ENCODE measurements around the gene MAST1. TPM values are rescaled to one million over a fixed set of nuclear protein-coding genes. Genes with fewer than 3 reads are reported as not detected.
"Not testable (repeated sequence)": the region's sequence is repeated elsewhere in the genome, so short reads cannot be mapped to it uniquely, and the experiment has no call there.

Gene MAST1
- total and polyA plus RNA-seq, 5 experiments from 2014 or later: 0.22 to 4.4 (median 0.97) TPM

DNA sequence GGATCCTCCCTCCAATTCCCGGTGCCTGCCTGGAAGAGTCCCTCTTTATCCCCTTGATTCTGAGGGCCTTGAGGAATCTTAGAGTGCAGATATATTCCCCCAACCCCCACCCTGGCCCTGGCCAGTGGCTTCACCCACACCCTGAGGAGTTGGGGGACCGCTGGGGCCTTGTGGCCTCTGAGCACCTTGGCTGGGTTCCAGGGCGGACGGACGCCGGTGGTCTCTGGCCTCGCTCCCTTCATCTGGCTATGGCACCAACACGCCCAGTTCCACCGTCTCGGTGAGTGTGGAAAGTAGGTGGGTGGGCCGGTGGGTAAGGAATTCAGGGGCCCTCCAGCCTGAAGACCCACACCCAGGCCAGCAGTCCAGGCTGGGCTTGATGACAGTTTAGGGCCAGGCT, 5.0 kb downstream of the MAST1 start:
- Mint-ChIP-seq H3K4me3 (no peak overlapping the region), H3K4me1 (peaks cover 23 to 39% (median 34%) of the 10 kb centered on the region in 4 donors), H3K9me3 (no peaks in the 10 kb centered on the region), H3K36me3 (peaks cover 0 to 11% (median 2%) of the 10 kb centered on the region in 3 donors), H3K27me3 (peaks cover 38 to 83% (median 54%) of the 10 kb centered on the region in 5 donors), H3K27ac (no peak overlapping the region)
- DNase-seq: no peak
- POLR2A ChIA-PET: no interaction called here
- no peak for ATAC-seq

DNA sequence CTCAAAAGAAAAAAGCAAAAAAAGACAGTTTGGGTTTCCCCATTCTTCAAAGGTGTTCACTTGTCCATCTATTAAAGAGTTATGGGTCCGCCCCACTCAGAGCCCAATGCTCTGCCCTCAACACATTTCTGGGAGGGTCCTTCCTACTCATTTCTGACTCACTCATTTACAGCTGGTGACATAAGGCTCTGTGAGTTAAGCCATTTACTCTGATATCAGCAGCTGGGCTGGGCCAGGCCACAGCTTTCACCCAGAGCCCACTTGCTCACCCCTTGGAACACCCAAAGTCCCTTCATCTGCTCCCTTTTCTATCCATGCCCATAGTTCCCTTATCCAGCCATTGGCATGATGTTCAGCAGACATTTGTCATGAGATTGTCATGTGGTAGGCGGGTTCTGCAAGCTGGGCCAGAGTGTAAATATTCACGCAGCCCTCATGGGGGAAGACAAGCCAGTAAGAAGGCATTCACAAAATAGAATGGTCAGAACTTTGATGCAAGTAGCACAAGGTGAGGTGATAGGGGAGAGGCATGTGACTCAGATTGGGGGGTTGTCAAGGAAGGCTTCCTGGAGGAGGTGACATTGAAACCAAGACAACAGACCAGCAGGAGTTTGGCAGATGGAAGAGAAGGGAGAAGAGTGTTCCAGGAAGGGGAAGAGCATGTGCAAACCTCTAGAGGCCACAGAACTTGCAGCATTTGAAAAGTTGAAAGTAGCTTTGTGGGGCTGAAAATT, 5.9 kb downstream of the MAST1 start:
- Mint-ChIP-seq H3K27me3 (peaks cover 38 to 75% (median 56%) of the 10 kb centered on the region in 5 donors), H3K4me3 (no peak overlapping the region), H3K4me1 (peaks cover 21 to 31% (median 29%) of the 10 kb centered on the region in 4 donors), H3K36me3 (peaks cover 0 to 11% (median 2%) of the 10 kb centered on the region in 3 donors), H3K27ac (no peak overlapping the region), H3K9me3 (no peaks in the 10 kb centered on the region)
- POLR2A ChIA-PET: interaction anchor here (0.5 kb wide), 2 partner anchors 36 to 117 kb away, joined by 3 to 5 read pairs; no protein-coding TSS in a partner anchor
- ATAC-seq (no peak), DNase-seq (no peak)

DNA sequence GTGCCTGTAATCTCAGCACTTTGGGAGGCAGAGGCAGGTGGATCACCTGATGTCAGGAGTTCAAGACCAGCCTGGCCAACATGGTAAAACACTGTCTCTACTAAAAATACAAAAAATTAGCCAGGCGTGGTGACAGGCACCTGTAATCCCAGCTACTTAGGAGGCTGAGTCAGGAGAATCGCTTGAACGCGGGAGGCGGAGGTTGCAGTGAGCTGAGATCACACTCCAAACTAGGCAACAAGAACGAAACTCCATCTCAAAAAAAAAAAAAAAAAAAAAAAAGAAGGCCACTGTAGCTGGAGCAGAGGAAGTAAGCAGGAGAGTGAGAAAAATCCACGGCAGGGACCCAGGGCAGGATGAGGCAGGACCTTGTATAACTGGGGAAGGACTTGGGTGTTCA, 8.3 kb downstream of the MAST1 start:
- H3K9me3 Mint-ChIP-seq, ATAC-seq, H3K36me3 Mint-ChIP-seq, H3K27ac Mint-ChIP-seq, DNase-seq: not testable (repeated sequence)
- peaks cover 21 to 52% (median 34%) of the 10 kb centered on the region in 5 donors for H3K27me3 Mint-ChIP-seq
- POLR2A ChIA-PET: interaction anchor here (0.6 to 2.1 kb wide), 6 partner anchors 46 to 1843 kb away, joined by 3 to 8 read pairs (median 4); no protein-coding TSS in a partner anchor
- peaks cover 7 to 11% (median 9%) of the 10 kb centered on the region in 4 donors for H3K4me1 Mint-ChIP-seq
- H3K4me3 Mint-ChIP-seq: peak overlapping the region in 1 of 10 donors; percentile 6

DNA sequence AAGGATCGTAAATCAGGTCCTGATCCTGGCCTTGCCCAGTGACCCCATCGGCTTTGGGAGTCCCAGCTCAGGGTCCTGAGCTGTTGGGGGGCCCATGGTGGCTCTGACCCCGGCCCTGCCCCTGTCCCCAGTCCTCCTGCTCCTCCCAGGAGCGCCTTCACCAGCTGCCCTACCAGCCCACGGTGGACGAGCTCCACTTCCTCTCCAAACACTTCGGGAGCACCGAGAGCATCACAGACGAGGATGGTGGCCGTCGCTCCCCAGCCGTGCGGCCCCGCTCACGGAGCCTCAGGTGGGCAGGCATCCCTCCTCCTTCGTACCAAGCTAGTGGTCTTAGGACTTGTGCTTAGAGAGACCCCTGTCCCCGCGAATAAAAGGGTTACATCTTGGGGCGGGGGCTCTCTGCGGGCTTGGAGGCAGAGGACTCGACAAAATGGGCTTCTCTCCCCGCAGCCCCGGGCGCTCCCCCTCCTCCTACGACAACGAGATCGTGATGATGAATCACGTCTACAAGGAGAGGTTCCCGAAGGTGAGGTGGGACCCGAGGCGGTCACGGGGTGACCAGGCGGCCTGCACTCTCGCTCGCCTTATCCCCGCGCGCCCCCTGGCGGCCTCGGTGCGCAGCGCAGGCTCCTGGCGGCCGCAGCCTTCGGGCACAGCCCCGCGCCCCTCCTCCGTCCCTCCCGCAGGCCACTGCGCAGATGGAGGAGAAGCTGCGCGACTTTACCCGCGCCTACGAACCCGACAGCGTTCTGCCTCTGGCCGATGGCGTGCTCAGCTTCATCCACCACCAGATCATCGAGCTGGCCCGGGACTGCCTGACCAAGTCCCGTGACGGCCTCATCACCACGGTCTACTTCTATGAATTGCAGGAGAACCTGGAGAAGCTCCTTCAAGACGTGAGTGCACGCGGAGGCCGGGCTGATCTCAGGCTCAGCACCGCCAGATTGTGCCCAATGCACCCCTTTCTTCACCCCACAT, 9.1 kb downstream of the MAST1 start:
- DNase-seq (peak; percentile 56 to 85 (median 79)), ATAC-seq (peak; percentile 94 to 98)
- H3K9me3 Mint-ChIP-seq: no peaks in the 10 kb centered on the region
- peaks cover 16 to 46% (median 28%) of the 10 kb centered on the region in 5 donors for H3K27me3 Mint-ChIP-seq
- peak overlapping the region in 1 of 10 donors; percentile 76 for H3K27ac Mint-ChIP-seq
- H3K4me3 Mint-ChIP-seq: peak overlapping the region in 8 of 10 donors; percentile 29 to 67 (median 50)
- POLR2A ChIA-PET: interaction anchor here (0.5 to 2.1 kb wide), 10 partner anchors 15 to 1842 kb away, joined by 3 to 8 read pairs (median 4); no protein-coding TSS in a partner anchor
- peaks cover 3 to 7% (median 6%) of the 10 kb centered on the region in 4 donors for H3K4me1 Mint-ChIP-seq
- peaks cover 0 to 2% (median 0%) of the 10 kb centered on the region in 3 donors for H3K36me3 Mint-ChIP-seq

DNA sequence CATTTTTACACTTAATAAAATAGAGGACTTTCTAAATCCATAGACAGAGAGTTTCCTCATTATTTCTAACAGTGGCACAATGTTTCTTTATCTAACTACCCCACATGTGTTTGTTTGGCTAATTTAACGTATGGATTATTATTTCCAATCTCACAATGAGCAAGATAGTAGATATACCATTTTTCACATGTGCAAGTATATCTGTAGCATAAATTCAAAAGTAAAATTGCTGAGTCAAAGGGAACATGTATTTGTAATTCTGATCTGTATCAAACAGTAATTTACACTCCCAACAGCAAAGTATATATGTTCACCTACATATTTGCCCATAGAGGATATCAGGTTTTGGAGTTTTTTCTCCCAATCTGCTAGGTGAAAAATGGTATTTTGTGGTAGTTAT, 18.3 kb downstream of the MAST1 start:
- Mint-ChIP-seq H3K4me1 (no peaks in the 10 kb centered on the region), H3K27me3 (peaks cover 0 to 2% (median 0%) of the 10 kb centered on the region in 5 donors), H3K4me3 (no peak overlapping the region), H3K9me3 (peaks cover 0 to 18% (median 3%) of the 10 kb centered on the region in 9 donors), H3K36me3 (peaks cover 0 to 8% (median 2%) of the 10 kb centered on the region in 3 donors), H3K27ac (no peak overlapping the region)
- ATAC-seq: no peak
- no peak for DNase-seq
- POLR2A ChIA-PET: interaction anchor here (0.6 kb wide), 1 partner anchor 26 kb away, joined by 3 read pairs; no protein-coding TSS in a partner anchor

DNA sequence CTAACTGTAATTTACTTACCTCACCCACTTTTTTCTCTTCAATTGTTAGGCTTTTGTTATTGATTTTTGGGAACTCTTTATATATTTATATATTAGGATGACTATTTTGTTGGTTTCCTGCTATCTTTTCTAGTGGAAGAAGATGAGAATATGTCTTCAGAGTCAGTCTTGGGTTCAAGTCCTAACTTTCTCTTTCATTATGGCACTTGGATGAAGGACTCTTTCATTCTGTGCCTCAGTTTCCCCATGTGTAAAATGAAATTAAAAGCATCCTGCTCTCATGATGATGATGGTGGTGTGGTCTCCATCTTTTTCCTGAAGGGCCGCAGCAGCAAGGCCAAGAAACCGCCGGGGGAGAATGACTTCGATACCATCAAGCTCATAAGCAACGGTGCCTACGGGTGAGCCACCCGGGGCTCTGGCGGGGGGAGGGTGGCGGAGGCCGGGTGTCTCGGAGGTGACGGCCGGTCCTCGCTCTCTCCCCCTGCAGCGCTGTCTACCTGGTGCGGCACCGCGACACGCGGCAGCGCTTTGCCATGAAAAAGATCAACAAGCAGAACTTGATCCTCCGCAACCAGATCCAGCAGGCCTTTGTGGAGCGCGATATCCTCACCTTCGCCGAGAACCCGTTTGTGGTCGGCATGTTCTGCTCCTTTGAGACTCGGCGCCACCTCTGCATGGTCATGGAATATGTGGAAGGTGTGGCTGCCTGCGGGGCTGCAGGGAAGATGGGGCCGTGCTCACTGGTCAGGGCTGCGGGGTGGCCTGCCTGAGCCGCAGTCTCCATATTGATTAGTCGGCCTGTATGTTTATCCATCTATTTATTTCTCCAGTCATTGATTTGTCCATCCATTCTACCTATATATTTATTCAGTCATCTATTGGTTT, 20.0 kb downstream of the MAST1 start:
- Mint-ChIP-seq H3K9me3 (peaks cover 0 to 18% (median 3%) of the 10 kb centered on the region in 9 donors), H3K27me3 (peaks cover 0 to 2% (median 0%) of the 10 kb centered on the region in 5 donors)

DNA sequence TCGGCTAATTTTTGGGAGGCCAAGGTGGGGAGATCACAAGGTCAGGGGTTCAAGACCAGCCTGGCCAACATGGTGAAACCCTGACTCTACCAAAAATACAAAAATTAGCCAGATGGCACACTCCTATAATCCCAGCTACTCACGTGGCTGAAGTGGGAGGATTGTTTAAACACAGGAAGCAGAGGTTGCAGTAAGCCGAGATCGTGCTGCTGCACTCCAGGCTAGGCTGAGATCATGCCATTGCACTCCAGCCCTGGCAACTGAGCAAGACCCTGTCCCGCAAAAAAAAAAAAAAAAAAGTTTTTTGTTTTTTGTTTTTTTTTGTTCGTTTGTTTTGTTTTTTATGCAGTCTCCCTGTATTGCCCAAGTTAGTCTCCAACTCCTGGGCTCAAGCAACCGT, 21.2 kb downstream of the MAST1 start:
- Mint-ChIP-seq H3K36me3 (peaks cover 0 to 8% (median 2%) of the 10 kb centered on the region in 3 donors), H3K9me3 (peaks cover 0 to 18% (median 3%) of the 10 kb centered on the region in 9 donors), H3K4me3 (no peak overlapping the region), H3K27ac (no peak overlapping the region), H3K27me3 (peaks cover 0 to 5% (median 0%) of the 10 kb centered on the region in 5 donors), H3K4me1 (no peaks in the 10 kb centered on the region)
- ATAC-seq: no peak
- no peak for DNase-seq
- POLR2A ChIA-PET: interaction anchor here (0.6 kb wide), 1 partner anchor 14 kb away, joined by 4 read pairs; no protein-coding TSS in a partner anchor

More for the DNA sequence above, 20.0 kb downstream of the MAST1 start:
- H3K36me3 Mint-ChIP-seq: peaks cover 0 to 8% (median 2%) of the 10 kb centered on the region in 3 donors
- no peak overlapping the region for H3K4me3 Mint-ChIP-seq
- no peaks in the 10 kb centered on the region for H3K4me1 Mint-ChIP-seq
- peak in 1 of 10 donors; percentile 58 for DNase-seq
- no peak overlapping the region for H3K27ac Mint-ChIP-seq
- no peak for ATAC-seq
- POLR2A ChIA-PET: interaction anchor here (0.6 kb wide), 1 partner anchor 27 kb away, joined by 3 read pairs; no protein-coding TSS in a partner anchor

DNA sequence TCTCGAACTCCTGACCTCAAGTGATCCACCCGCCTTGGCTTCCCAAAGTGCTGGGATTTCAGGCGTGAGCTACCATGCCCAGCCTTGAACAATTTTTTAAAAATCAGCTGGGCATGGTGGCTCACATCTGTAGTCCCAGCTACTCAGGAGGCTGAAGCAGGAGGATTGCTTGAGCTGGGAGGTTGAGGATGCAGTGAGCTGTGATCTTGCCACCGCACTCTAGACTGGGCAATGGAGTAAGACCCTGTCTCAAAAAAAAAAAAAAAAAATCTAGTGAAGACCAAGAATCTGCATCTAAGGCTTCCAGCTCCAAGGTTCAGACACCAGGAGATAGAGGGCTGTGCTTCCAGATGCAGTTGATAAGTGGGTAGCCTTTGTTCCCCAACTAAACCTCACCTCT, 25.8 kb downstream of the MAST1 start:
- Mint-ChIP-seq H3K9me3 (peaks cover 0 to 2% (median 0%) of the 10 kb centered on the region in 9 donors), H3K27me3 (peaks cover 0 to 5% (median 0%) of the 10 kb centered on the region in 5 donors), H3K36me3 (no peaks in the 10 kb centered on the region), H3K27ac (no peak overlapping the region), H3K4me1 (peaks cover 8 to 13% (median 11%) of the 10 kb centered on the region in 4 donors), H3K4me3 (peak overlapping the region in 1 of 10 donors; percentile 10)
- DNase-seq (no peak), ATAC-seq (no peak)
- POLR2A ChIA-PET: interaction anchor here (0.7 to 1.0 kb wide), 2 partner anchors 10 to 233 kb away, joined by 3 to 5 read pairs; no protein-coding TSS in a partner anchor

DNA sequence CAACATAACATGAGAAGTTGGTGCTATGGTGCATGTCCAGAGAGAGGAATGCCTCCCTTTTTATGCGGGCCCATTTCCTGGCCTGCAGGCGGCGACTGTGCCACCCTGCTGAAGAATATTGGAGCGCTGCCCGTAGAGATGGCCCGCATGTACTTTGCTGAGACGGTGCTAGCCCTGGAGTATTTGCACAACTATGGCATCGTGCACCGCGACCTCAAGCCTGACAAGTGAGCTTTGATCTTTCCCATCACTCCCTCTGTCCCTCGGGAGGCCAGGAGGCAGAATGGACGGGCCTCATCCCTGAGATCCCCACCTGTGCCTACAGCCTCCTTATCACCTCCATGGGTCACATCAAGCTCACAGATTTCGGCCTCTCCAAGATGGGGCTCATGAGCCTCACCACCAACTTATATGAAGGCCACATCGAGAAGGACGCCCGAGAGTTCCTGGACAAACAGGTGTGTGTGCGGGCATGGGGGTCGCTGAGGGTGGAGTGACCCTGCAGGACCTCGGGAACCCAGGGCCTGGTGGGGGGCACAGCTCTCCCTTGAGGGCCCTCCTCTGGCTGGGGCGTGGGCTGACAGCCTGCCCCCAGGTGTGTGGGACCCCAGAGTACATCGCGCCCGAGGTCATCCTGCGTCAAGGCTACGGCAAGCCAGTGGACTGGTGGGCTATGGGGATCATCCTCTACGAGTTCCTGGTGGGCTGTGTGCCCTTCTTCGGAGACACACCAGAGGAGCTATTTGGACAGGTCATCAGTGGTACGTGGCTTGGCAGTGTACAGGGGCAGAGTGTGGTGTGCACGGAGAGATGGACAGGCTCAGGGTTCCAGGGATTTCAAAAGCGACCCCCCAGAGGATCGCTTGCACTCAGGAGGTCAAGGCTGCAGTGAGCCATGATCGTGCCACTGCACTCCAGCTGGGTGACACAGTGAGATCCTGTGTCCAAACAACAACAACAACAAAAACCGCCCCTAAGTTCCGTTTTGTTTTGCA, 26.7 kb downstream of the MAST1 start:
- no peak for ATAC-seq

DNA sequence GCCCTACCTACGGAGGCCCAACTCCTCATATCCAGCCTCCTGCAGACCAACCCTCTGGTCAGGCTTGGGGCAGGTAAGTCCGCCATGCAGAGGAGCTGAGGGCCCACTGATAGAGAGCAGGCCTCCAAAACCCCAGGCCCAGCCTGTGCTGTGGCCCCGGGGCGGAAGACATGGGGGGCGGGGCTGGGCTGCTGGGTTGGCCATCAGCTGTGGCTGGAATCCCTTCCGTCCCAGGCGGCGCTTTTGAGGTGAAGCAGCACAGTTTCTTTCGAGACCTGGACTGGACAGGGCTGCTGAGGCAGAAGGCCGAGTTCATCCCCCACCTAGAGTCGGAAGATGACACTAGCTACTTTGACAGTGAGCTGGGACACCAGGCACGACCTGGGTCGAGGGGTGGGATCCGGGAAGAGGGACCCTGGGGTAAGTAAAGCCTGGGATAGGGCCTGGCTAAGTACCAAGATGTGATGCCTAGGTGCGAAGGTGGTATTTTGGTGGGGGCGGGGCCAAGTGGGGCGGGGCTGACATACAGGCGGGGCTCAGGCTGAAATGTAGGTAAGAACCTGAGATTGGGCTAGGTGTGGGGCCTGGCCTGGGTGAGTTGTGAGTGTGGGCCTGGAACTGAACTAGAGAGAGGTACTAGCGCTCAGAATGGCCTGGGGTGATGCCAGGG, 27.6 kb downstream of the MAST1 start:
- no peaks in the 10 kb centered on the region for H3K9me3 Mint-ChIP-seq
- ATAC-seq: no peak
- peaks cover 8 to 13% (median 11%) of the 10 kb centered on the region in 4 donors for H3K4me1 Mint-ChIP-seq
- peak overlapping the region in 3 of 10 donors; percentile 24 to 50 (median 40) for H3K27ac Mint-ChIP-seq
- H3K27me3 Mint-ChIP-seq: peaks cover 0 to 5% (median 0%) of the 10 kb centered on the region in 5 donors
- peak overlapping the region in 9 of 10 donors; percentile 22 to 89 (median 70) for H3K4me3 Mint-ChIP-seq
- no peaks in the 10 kb centered on the region for H3K36me3 Mint-ChIP-seq
- POLR2A ChIA-PET: interaction anchor here (0.7 kb wide), 1 partner anchor 74 kb away, joined by 3 read pairs; the partner anchor contains the start of gene JUNB
- DNase-seq: no peak

More for the DNA sequence above, 26.7 kb downstream of the MAST1 start:
- Mint-ChIP-seq H3K4me1 (peaks cover 8 to 13% (median 11%) of the 10 kb centered on the region in 4 donors), H3K36me3 (no peaks in the 10 kb centered on the region), H3K9me3 (no peaks in the 10 kb centered on the region), H3K27ac (no peak overlapping the region), H3K4me3 (peak overlapping the region in 4 of 10 donors; percentile 14 to 52 (median 36)), H3K27me3 (peaks cover 0 to 5% (median 0%) of the 10 kb centered on the region in 5 donors)
- POLR2A ChIA-PET: interaction anchor here (0.7 kb wide), 1 partner anchor 26 kb away, joined by 3 read pairs; the partner anchor contains the start of gene GCDH
- peak in 1 of 10 donors; percentile 54 for DNase-seq
